OCI-LY1 (cell line): ENCODE data around the gene AGFG1.

Experiments used
- EZH2 ChIP-seq: fragments of 200-600 bp; sonication (generic), shearing (Covaris generic); IDR thresholded peaks from 2 replicates; pipeline ENCODE4 v1.8.0; 2017; ENCODE audit warnings: borderline replicate concordance, mixed run types, mild to moderate bottlenecking, antibody characterized with exemption, low read length, moderate library complexity, mixed read lengths
- TF ChIP-seq, protein P1 (sequence below): fragments of 200-600 bp; sonication (generic), shearing (Covaris generic); IDR thresholded peaks from 2 replicates; pipeline ENCODE4 v1.5.1; 2017; ENCODE audit warnings: mild to moderate bottlenecking, antibody characterized with exemption, low read length, moderate library complexity, mixed read lengths

DNA sequence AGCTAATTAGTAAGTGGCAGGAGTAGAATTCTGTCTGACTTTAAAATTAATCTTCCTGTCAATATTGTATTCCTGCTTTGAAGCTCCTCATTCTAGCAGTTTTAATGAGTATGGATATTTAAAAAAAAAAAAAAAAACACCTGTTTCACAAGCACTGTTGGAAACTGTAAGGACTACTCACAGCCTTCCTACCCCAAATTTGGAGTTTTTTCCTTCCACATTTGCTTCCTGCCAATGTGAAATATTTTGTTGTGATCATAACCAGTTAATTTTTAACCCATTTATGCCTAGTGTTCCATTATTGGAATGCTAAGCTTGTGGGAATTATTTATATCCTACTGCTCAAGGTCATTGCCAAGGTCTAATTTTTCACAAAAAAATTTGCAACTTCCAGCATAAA is 90.6 kb downstream of the AGFG1 start:
- TF ChIP-seq, protein P1, sequence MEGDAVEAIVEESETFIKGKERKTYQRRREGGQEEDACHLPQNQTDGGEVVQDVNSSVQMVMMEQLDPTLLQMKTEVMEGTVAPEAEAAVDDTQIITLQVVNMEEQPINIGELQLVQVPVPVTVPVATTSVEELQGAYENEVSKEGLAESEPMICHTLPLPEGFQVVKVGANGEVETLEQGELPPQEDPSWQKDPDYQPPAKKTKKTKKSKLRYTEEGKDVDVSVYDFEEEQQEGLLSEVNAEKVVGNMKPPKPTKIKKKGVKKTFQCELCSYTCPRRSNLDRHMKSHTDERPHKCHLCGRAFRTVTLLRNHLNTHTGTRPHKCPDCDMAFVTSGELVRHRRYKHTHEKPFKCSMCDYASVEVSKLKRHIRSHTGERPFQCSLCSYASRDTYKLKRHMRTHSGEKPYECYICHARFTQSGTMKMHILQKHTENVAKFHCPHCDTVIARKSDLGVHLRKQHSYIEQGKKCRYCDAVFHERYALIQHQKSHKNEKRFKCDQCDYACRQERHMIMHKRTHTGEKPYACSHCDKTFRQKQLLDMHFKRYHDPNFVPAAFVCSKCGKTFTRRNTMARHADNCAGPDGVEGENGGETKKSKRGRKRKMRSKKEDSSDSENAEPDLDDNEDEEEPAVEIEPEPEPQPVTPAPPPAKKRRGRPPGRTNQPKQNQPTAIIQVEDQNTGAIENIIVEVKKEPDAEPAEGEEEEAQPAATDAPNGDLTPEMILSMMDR = no peak
- no peak for TF ChIP-seq EZH2
